Forelimb muscle (tissue), 1 donor: ENCODE measurements around the gene PHF21B. TPM values are rescaled to one million over a fixed set of nuclear protein-coding genes. Genes with fewer than 3 reads are reported as not detected.

ENCODE experiments used
- DNase-seq: peaks from one replicate; pipeline ENCODE4 v3.0.0-alpha.2; 2013; ENCODE audit warnings: low read depth
- polyA plus RNA-seq: library from polyadenylated mRNA; unstranded; fragments of 120-200 nt; gene quantifications from one replicate; pipeline ENCODE4 v1.2.1, GENCODE V29; 2013; ENCODE audit not compliant: insufficient read length

PHF21B gene
- polyA plus RNA-seq, 1 donor = 0.57 TPM

DNA sequence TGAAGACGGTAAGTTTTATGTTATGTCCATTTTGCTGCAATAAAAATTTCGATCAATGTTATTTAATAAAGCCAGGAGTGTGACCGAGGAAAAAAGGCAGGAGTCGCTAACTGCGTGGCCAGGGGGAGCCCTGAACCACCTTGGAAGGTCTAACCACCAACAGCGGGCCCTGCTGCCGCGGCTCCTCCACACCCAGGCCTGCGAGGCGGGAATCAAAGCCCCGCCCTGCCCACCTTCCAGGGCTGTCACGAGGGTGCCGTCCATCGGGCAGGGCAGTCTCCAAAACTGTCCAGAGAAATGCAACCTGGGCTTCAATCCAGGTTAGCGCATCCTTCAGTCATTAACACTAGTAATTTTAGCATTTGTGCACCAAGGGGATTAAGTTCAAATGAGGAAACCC is 19.0 kb downstream of the PHF21B start:
- no peak for DNase-seq

DNA sequence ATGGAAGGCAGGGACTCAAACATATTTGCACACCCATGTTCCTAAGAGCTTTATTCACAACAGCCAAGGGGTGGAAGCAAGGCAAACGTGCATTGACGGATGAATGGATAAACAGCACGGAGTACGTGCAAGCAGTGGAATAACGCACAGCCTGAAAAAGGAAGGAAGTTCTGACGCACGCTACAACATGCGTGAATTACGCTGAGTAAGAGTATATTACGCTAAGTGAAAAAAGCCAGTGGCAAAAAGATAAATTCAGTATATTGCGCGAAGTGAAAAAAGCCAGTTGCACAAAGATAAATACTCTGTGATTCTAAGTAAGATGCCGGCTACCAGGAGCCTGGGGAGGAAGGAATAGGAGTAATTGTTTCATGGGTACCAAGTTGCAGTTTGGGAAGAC is 19.5 kb downstream of the PHF21B start:
- no peak for DNase-seq

DNA sequence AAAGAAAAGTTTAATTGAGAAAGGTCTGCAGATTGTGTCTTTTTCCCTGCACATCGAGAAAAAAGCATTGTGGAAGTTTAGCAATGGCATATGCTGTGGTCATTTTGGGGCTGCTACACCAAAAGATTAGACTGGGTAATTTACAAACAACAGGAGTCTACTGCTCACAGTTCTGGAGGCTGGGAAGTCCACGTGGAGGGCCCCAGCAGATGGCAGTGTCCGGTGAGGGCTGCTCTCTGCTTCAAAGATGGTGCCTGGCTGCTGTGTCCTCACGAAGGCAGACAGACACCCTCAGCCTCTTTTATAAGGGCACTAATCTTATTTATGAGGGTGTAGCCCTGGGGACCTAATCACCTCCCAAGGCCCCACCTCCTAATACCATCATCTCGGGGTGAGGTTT is 21.1 kb downstream of the PHF21B start:
- no peak for DNase-seq

DNA sequence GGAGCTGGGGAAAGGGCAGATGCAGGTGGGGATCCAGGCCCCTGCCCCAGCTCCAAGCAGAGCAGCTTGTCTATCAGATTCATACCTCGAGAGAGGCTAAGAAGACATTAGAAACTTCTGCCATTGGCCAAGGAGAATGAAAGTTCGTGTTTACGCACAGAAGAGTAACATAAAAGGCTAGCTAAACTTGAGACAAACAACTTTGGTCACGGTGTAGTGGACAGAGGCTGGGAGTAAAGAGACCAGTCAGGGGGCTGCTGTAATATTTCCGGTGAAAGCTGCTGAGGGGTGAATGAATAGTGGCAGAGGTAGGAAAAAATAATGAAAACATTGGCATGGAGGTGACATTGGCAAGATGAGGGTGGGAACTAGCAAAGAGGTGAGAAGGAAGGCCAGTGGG is 22.9 kb downstream of the PHF21B start:
- DNase-seq = no peak

DNA sequence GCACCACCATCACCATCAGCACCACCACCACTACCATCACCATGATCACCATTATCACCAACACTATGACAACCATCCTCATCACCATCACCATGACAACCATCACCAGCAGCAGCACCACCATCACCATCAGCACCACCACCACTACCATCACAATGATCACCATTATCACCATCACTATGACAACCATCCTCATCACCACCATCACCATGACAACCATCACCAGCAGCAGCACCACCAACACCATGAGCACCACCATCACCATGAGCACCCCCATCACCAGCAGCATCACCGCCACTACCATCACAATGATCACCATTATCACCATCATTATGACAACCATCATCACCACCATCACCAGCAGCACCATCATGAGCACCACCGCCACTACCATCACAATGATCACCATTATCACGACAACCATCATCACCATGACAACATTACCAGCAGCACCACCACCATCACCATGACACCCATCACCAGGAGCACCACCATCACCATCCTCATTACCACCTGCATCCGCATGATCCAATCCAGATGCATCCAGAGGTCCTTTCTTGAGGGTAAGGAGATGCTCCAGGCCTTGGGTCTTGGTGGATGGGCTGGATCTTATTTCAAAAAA is 23.8 kb downstream of the PHF21B start:
- no peak for DNase-seq

DNA sequence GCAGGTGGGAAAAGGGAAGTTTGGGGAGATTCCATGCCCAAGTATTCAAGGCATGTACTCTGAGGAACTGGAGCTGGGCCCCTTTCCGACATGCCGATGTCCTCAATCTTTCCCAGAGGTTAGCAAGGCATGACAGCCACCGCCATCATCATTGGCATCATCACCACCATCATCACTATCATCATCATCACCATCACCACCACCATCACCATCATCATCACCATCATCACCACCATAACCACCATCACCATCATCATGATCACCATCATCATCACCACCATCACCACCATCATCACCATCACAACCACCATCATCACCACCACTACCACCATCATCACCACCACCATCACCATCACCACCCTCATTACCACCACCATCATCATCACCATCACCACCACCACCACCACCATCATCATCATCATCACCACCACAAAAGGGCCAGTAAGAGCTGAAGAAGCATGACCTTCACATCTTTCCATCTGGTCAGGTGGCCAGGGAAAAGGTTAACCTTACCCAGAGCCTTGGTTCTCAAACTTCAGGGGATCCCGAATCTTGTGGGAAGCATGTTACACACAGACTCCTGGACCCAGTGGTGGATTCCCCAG is 25.8 kb downstream of the PHF21B start:
- no peak for DNase-seq

DNA sequence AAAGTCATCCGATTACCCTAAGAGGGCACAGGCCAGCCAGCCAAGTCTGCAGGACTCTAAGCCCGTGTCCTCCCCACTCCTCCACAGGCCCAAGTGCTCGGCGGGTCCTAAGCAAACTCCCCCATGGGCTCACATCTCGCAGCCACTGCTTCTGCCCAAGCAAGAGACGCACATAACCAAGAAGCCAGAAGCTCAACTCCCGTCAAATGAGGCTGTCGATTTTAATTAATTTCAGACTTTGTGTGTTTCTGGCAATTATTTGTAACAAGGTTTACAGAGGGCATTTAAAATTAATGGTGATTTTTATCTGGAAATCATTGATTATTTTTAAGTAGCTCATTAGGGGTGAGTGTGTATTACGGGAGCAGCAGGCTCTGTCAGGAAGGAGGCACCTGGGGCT is 27.4 kb downstream of the PHF21B start:
- DNase-seq = no peak

DNA sequence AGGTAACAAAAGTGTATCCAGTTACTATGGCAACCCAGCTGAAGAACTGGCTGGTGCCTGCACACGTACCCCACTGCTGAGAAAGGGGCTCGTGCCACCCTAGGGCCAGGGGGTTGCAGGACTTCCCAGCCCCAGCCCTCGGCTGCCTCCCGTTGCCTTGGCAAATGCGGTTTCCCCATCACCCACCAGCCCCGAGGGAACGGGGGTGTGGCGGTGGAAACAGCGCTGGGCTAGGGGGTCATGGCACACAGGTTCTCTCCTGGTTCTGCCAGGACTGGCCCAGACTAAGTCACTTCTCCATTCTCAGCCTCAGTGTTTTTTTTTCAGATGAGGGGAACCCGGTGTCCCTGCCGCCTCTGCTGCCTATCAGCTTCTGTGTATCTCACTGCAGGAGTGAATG is 27.9 kb downstream of the PHF21B start:
- no peak for DNase-seq

DNA sequence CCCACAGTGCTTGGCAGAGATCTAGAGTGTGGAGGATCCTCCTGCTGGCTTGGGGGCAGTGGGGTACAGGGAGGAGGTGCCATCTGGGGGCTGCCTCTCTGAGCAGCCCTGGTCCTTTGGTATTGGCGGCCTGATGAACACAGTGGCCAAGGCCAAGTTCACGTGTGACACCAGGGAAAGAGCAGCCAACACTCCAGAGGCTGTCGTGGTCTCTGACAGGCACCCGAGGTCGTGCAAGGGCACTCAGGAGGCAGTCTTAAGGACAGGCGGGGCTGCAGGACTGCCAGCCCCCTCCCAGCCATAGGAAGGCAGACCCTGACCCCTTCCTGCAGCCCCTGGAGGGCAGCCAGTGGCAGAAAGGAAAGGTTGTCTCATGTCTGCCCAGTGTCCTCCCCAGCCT is 30.7 kb downstream of the PHF21B start:
- DNase-seq = no peak

DNA sequence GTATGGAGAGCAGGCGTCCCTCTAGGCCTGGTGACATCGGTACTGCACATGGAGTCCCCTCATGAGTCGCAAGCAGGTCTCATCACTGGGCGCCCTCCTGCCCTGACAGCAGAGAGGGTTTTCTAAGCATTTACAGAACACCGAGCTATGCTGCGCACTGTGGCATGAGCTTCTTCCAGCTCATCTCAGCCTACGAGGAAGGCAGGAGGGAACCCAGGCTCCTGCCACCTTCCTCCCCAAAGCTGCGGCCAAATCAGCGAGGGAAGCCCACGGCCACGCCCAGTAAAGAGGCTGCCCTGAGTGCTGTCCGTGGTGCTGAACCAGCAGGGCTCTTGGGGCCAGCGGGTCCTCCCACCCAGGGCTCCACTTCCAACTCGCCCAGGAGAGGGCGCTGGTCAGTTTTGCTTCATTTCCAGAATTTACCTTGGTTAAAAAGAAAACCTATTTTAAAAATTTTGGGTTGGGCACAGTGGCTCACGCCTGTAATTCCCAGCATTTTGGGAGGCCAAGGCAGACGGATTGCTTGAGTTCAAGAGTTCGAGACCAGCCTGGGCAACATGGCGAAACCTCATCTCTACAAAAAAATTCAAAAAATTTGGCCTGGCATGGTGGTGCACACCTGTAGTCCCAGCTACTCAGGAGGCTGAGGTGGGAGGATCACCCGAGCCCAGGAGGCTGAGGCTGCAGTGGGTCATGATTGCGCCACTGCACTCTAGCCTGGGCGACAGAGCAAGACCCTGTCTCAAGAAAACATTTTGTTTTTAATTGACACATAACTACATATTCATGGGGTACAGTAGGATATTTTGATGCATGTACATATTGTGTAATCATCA is 34.2 kb downstream of the PHF21B start:
- DNase-seq = peak; percentile 44

DNA sequence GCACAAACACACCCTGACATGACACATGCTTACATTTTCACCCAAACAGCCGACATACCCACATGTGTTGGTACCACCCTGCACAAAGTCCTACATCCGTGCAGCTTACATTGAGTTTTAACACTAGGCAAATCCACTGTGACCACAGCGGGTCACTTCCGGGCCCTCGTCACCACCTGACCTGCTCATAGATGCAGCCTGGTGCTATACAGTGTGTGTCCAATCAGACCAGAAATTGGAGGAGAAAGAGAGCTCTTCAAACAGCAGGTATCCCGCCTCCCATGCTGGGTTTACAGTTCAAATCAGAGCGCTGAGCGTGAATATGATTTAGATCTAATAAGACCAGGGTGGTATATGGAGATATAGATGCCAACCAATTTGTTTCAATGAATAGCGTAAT is 35.4 kb downstream of the PHF21B start:
- DNase-seq = no peak

DNA sequence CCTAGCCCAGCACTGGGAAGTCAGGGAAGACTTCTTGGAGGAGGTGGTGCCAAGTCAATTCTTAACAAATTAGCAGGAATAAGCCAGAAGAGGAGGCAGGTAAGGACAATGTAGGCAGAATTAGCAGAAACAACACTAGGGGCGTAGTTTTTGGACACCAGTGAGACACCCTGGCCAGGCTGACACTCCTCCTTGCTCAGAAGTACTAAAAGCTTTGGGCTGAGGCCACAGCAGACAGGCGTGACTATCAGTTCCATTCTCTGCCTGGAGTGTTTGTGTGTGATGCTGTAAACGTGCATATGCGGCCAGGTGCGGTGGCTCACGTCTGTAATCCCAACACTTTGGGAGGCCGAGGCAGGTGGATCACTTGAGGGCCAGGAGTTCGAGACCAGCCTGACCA is 36.0 kb downstream of the PHF21B start:
- no peak for DNase-seq

DNA sequence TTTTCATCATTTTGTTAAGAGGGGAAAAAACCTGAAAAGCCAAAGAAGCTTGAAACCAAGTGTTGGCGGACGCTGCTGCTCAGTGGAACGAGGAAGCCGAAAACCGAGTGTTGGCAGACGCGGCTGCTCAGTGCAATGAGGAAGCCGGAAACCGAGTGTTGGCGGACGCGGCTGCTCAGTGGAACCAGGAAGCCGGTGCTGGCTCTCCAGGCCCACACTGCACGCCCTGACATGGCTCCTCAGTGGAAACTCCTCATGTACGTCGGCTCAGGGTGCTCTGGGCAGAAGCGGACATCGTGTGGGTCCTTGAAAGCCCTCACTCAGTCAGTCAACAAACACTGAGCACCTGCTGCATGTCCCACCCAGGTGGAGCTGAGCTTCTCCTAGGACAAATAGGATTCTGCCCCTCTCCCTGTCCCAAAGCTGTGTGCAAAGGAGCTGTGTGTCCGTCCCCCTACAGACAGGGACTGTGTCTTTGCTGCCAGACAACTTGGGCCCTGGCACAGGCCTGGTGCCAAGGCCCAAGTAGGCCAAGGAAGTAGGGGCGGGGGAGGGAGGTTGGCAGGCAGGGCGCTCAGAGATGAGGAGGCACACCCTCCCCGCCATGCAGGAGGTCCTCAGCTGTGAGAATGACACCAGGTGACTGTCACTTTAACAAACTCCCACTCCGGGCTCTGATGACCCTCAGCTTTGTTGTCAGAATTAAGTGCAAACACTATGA is 37.3 kb downstream of the PHF21B start:
- peak; percentile 9 for DNase-seq

DNA sequence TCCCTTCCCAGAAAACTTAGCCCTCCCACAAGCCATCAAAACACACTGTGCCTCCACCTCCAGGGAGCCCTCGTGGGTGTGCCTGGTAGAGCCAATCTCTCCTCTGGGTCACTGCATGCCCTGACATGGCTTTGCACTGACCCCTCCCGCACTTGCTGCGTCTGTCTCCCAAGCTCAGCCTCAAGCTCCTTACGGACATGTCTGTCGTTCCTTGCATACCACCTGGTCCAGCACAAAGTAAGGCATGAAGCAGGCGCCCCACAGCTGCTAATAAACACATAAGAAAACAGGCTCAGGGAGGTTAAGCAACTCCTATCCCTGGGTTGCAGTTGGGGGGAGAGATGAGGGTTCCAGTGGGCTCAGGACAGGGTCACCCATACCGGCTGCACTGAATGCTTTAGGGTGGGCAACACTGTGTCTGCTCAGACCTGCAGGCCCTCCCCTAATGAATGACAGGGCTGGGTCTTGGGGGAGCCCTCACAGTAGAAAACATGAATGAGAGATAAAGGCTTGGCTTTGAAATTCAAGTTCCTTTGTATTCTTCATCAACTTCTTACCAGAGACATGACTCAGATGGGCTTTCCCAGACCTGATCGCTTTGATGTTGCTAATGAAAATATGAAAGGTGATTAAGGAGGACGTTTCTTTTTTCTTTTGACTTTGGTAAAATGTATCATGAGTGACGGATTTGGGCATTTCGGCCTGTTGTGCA is 38.0 kb downstream of the PHF21B start:
- DNase-seq = no peak

DNA sequence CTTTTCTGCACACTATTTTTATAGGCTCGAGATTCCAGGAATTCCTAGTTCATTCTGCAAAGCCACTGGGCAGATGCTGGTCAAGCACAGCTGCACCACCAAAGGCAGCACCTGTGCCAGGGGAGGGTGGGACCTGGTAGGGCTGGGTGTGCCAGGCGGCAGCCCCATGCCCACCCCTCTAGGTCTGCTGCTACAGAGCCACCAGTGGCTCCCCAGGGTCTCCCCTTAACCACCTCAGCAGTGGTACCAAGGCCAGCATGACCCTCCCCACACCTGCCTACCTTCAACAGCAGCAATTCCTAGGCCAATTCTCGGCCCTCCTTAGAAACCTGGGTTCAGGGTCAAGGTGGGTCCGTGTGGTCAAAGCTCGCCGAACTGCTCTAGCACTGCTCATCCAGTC is 39.5 kb downstream of the PHF21B start:
- no peak for DNase-seq

DNA sequence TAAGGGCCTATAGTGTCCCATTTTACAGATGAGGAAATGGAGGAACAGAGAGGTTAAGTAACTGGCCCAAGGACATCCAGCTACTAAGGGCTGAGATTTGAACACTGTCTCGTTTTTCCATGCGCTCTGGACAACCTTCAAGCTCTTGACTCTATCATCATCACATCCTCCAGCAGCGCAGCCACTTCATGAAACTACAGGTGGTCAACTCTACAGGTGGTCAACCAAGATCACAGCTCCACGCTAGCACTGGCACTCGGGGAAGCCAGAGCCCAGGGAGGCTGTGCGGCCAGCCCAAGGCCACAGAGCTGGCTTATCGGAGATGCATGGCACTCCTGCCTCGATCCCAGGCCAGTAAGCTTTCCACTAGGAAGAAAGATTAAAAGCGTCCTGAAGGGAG is 40.0 kb downstream of the PHF21B start:
- no peak for DNase-seq

DNA sequence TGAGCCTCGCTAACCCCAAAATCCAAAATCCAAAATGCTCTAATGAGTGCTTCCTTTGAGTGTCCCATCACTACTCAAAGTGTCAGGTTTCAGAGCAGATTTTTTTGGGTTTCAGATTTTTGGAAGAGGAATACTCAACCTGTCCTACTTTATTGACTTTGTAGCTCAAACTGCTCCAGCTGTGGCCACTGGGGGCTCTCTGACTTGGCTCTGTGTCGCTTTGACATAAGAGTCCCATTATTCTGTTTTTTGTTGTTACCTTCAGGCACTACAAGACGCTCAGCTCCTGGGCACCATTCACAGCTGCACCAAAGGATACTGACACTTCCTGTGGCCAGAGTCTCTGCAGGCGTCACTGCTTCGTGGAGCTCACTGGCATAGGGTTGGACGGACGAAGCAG is 41.1 kb downstream of the PHF21B start:
- DNase-seq = no peak

DNA sequence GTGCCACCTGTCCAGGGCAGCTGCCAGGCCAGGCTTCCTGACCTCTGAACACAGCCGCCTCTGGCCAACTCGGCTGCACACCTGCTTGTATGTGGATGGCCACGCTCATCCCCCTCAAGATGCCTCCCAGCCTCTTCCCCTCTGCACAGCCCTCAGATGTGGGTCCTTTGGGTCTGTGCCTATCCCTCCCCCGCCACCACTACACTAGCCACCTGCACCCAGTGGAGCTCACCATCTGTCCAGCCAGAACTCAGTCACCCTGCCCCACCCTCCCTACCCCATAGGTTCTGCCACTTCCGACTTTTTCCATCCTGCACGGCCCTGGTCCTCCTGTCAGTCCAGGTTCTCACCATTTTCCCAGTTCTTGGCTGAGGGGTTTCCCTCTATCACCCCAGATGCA is 44.6 kb downstream of the PHF21B start:
- DNase-seq = no peak

DNA sequence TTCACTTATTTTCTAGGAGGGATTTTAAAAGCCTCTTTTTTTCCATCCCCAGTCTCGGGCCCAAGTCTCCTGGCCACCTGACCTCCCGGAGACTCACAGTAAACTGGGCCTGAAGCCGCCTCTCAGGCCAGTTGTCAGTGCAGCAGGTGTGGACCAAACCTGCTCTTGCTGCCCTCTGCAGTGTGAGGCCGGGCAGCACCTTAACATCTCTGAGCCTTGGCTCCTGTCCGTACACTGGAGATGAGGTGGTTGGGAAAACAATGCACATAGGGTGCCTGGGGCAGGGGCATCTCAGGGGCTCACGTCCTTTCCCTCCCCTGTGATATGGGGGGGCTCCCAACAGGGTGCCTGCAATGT is 45.1 kb downstream of the PHF21B start:
- no peak for DNase-seq

DNA sequence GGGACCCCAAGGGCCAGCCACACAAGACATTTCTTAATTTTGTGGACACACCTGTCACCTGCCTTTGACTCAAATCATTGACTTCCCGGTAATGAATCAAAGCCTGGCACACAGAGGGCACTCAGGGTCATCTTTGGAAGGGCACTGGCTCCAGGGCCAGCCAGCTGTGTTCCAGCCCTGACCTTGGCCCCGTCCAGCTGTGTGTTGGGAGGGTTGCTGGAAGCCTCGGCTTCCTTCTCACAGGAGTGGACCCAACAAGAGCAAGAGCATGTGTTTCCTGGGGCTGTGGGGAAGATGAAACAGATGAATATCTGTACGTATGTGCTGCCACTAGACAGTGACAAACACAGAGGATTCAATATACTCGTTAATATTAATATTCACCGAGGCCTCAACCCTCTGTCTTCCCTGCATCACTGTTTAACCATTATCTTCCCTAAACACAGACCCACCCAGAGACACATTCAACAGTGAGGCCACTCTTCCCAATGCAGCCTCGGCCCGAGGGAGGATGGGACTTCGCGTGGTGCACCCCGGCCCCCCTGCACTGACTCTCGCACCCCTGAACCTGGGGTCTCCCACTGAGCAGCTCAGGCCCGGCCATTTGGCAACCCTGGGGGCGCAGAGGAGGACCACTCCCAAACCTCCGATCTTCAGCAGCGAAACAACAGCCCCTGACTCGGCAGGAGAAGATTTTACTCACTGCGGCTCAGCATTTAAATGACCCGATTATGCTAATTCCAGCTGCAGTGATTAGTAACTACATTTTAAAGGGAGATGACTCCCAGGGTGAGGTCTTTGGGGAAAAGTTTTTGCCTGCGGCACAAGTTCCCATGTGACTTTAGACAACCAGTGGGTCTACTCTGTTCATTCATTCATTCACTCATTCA is 45.7 kb downstream of the PHF21B start:
- no peak for DNase-seq
